OCI-LY3 (cell line): ENCODE measurements around the gene BANP.

Experiments
- EZH2phosphoT487 ChIP-seq: fragments of 200-600 bp; shearing (Covaris generic); IDR thresholded peaks from 2 replicates; pipeline ENCODE4 v1.6.1; 2018; ENCODE audit warnings: antibody characterized with exemption, mixed run types, low read depth
- TF ChIP-seq, protein P1 (sequence below): fragments of 200-600, 300-600 bp; sonication (generic); IDR thresholded peaks from 2 replicates; pipeline ENCODE4 v1.5.1; 2014; ENCODE audit warnings: antibody characterized with exemption, low read length, low read depth

DNA sequence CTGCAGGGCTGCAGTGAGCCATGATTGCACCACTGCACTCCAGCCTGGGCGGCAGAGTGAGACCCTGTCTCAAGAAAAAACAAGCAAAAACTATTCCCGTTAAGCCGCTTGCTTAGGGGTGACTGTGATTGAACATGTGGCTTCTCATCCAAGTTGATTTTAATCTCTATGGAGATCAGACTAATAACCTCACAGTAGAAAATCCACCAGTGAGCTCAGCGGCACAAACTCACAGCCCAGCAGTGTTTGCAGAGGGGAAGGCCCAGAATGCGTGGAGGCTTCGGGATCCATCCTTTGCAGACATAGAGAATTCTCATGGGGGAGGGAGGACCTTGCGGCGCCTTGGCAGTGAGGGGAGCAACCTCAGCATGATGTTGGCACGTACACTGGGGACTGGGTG, 7.4 kb downstream of the BANP start:
- TF ChIP-seq, protein P1, sequence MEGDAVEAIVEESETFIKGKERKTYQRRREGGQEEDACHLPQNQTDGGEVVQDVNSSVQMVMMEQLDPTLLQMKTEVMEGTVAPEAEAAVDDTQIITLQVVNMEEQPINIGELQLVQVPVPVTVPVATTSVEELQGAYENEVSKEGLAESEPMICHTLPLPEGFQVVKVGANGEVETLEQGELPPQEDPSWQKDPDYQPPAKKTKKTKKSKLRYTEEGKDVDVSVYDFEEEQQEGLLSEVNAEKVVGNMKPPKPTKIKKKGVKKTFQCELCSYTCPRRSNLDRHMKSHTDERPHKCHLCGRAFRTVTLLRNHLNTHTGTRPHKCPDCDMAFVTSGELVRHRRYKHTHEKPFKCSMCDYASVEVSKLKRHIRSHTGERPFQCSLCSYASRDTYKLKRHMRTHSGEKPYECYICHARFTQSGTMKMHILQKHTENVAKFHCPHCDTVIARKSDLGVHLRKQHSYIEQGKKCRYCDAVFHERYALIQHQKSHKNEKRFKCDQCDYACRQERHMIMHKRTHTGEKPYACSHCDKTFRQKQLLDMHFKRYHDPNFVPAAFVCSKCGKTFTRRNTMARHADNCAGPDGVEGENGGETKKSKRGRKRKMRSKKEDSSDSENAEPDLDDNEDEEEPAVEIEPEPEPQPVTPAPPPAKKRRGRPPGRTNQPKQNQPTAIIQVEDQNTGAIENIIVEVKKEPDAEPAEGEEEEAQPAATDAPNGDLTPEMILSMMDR: no peak
- no peak for TF ChIP-seq EZH2phosphoT487
